Effector CD4-positive, alpha-beta T cell (primary cell): ENCODE measurements around the gene DDX10.
"Not testable (repeated sequence)": the region's sequence is repeated elsewhere in the genome, so short reads cannot be mapped to it uniquely, and the experiment has no call there.

Source experiments
- DNase-seq: peaks from one replicate; pipeline ENCODE4 v3.0.0-alpha.2; 2020
- total RNA-seq: gene quantifications from one replicate; lab custom pipeline; 2026; lab: John Stamatoyannopoulos, UW

DDX10 gene
- 49.9 reads per million, percentile 68 among the genes with 10 or more reads in this experiment for total RNA-seq

DNA sequence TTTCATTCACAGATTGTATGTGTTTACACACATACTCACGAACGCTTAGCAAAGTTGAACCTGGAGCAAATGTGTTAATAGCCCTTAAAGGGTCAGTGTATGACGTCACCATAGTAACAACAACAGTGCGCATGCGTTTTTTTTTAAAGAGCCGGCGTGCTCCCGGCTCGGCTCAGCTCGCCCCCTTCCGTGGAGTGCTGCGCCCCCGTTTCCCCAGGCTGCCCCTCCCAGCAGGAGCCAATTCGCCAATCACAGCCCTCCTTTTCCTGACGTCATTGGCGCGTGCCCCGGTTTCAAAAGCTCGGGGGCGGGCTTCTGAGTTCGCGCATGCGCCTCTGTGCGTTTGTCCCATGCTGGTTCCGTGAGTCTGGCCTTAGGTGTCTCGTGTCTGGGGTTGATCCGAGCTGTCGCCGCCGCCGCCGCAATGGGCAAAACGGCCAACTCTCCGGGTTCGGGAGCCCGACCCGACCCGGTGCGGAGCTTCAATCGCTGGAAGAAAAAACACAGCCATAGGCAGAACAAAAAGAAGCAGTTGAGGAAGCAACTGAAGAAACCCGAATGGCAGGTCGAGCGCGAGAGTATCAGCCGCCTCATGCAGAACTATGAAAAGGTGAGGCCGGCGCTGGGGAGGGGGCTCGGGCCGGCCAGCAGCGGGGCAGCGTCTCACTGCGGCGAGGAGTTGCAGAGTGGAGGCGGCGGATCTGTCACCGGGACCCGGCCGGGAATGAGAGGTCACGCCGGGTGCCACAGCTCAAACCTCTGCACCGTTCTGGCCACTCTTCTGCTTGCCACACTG lies at the start of gene DDX10:
Gene DDX10 (plus strand): TSS at position 340 of the 796 bp plus-strand sequence. CDS start 85 bp downstream, at position 425.
- peak; percentile 98 for DNase-seq

DNA sequence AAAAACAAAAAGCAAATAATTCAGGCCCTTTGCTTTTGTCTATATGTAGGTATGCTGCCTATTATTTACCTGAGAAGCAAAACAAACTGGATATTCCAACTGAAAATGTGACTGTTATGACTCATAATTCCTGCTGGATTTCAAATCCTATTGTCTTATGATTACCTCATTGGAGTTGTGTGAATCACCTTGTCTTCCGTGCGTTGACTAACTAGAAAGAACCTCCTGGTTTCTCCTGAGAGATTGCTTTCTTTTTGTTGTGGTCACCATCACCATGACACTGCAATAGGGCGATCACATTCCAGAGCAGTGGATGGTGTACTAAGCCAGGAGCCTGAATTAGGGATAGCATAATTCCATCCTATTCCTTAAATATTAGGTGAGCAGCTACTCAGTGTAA lies 48.3 kb upstream of the DDX10 start:
- no peak for DNase-seq

DNA sequence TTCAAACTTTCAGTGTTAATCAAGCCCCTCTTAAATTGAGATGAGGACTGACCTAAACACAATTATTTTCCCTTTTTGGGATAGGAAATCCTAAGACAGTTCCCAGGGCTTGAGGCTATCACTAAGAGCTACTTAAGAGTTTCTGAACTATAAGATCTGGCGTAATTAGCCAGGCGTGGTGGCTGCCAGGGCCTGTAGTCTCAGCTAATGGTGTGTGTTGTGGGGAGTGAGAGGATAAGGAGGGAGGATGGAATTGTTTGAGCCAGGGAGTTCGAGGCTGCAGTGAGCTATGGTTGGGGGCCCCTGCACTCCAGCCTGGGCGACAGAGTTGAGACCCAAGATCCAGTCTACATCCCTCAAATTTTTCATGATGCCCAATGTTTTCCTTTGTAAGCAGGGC lies 47.8 kb upstream of the DDX10 start:
- no peak for DNase-seq

DNA sequence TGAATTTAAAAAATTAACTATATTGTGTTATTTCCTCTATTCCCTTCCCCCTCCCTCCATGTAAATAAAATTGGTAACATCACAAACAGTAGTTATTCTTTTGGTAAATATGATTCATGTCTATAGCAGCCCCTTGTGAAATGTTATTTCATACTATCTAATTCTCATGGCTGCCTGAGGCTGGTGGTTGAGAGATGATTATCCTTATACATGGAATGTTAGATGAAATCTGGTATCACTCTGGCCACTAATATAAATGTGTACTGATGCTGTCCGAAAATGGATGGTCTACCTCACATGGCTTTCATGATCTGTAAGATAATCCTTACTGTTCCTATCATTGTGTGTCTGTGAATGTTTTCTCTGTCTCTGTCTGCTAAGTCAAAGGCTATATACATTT lies 46.3 kb upstream of the DDX10 start:
- no peak for DNase-seq

DNA sequence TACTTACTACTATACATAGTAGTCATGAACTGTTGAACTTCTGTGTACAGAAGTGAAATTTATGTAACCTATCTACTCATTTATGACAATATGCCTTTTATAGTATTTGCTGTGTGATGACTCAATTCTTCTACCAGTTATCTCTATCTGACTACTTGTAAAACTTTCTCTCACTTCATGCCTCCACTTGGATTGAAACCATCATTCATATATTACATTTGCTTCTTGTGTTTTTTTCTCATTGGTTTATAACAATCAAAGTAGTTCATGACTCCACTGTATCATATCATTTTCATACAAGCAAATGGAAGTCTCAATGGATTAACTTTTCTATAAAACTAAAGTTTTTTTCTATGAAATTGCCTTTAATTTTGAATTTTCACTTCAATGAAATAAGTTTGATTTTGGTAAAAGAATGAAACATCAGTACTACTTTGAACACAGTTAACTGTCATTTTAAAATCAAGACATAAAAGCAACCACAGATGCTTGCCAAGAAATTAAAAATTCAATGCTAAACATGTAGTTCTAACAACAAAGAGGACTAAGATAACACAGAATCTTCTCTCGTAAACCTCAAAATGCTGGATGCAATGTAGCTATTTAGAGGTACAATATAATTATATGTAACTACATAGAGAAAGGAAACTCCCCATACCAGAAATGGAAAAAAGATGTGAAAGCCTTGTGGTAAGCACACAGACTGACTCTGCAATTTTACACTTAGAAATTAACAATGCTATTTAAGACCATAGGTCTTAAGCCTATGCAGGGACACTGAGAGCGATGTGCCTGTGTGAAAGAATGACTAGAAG lies 43.7 kb upstream of the DDX10 start:
- DNase-seq: no peak

DNA sequence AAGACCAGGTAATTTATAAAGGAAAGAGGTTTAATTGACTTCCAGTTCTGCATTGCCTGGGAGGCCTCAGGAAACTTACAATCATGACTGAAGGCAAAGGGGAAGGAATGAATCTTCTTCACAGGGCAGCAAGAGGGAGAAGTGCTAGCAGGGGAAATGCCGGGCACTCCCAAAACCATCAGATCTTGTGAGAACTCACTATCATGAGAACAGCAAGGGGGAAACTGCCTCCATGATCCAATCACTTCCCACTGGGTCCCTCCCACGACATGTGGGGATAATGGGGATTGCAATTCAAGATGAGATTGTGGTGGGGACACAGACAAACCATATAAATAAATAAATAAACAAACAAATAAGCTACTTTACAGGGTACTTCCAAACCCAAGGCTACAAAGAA lies 42.5 kb upstream of the DDX10 start:
- no peak for DNase-seq

DNA sequence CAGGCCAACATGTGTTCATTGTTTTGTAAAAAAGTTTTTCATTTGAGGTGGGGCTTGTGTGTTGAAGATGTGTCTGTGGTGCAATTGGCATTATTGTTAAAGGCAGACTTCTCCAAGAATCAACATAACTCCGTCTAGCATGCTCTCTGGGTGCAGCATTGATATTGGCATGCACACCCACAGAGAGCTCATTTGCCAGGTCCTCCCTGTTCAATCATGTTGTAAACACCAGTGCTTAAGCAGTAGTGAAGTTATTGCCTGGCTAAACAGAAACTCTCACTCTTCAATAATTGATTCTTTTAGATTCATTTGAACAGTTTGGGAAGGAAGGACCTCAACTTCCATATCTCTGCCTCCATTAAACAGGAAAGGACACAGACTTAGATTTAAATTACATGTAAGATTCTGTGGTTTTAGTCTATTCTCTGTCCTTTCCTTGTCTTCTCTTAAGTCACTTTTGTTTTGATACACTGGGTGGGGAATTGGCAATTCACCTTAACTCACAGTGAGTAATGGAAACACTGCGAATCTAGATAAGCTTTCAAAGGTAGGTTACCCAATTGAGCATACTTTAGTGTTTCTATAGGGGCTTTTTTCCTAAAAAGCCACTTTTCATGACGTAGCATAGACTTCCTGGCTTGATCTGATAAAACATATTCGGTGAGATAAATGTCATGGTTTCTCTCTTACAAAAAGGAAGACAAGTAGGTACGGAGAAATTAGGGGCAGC lies 40.5 kb upstream of the DDX10 start:
- no peak for DNase-seq

DNA sequence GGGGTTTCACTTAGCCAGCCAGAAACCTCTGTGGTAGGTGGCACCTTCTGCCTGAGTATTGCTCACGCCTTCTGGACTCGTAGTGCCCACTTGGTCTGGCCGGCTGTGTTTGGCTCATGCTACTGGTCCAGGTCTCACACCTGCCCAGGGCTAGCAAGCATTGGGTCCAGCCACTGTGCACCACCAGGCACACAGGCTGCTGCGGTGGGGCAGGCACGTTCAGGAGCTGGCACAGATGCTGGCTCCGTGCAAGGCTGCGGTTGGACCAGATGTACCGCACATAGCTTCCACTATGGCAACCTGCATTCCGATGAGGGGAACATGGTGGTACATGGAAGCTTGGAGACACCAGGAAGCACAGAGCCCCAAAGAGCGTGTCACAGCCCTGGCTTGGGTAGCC lies 36.5 kb upstream of the DDX10 start:
- DNase-seq: no peak

DNA sequence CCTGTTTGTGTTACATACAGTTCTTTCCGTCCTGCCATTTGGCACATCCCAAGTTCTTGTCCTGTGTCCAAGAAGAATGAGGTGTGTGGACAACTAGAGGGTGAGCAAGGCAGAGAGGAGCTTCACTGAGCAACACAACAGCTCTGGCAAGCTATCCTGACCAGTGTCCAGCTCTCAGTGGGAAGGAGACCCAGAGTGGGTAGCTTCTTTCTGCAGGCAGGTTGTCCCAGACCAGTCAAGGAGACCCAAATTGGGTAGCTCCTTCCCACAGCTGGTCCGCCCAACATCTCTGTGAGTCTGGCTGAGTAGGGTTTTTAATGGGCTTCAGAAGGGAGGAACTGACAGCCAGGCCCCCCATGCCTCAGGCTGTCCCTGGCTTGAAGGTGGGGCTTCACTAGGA lies 36.1 kb upstream of the DDX10 start:
- DNase-seq: no peak

DNA sequence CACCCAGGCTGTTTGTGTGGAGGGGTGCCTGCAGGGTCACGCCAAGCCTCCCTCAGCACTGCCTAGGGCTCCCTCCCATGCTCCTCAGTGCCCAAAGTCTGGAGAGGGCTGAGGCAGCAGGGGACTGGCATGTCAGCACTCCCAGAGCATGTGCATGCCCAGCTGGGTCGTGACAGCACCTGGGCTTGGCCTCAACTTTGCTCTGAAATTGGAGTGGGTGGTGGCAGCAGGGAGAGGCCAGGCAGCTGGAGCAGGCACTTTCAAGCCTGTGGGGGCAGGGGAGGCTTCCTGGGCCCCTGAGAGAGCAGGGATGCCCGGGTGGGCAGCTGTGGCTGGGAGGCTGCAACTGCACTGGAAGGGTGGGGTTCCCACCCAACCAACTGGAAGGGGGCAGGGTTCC lies 35.6 kb upstream of the DDX10 start:
- DNase-seq: no peak

DNA sequence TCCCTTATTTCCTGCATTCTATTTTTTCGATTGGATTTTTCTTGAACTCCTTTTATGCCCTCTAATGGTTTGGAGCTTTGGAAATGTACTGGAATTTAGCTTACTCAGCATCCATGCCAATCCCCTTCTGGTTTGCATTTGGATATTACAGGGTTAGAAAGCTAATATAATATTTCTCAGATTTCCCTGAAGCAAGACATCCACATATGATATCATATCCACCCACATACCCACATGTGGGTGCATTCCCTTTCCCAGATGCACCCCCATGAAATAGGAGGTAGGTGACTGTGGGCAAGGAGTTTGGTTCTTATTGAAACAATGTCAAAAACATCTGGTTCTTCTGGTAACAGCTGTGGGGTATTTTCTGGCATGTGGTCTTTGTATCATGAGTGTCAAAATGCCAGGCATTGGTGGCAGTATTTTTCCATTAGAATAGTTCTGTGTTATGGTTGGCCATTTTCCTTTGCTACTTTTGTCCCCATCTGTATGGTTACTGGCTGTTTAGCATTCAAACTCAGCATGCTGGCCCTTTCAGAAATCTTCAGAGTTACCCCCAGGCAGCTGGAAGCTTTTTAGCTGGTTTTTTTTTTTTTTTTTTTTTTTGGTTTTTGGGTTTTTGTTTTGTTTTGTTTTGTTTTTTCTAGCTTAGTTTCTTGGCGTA lies 32.7 kb upstream of the DDX10 start:
- DNase-seq: no peak

DNA sequence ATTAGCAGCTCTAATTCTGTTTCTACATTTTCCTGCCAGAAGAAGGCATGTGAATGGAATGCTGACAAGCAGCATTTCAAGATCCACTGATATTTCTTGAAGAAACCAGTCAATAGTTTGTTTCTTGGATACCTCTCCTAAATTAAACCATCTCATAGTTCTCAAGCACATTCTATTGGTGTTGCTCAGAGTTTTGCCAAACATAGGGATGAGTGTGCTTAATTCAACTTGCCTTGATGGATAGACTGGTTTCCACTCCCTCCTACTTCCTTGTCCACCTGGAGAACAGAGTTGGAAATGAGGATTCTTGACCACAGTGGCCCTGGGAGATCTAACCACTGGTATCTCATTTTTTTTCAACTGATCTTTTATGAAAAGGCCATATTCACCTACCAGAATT lies 29.8 kb upstream of the DDX10 start:
- DNase-seq: no peak

DNA sequence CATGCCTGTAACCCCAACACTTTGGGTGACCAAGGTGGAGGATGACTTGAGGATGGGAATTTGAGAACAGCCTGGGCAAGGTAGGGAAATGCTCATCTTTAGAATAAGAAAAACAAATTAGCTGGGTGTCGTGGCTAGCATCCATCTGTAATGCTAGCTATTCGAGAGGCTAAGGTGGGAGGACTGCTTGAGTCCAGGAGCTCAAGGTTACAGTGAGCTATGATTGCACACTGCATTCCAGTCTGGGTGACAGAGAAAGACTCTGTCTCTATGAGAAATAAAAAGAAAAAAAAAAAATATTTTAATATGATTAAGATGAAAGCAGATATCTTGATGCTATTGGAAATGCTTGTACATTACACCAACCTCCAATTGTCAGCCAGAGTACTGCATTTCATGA lies 28.6 kb upstream of the DDX10 start:
- DNase-seq: no peak

DNA sequence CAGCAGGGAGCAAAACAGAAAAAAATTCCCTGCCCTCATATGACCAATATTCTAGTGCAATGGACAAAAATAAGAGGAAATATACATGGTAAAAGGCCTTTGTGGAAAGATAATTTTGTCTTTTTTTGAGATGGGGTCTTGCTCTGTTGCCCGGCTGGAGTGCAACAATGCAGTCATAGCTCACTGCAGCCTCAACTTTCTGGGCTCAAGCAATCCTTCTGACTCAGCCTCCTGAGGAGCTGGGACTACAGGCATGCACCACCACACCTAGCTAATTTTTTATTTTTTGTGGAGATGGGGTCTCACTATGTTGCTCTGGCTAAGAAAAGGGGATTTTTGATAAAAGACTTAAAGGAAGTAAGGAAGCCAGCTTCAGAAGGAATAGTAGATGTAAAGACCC lies 25.7 kb upstream of the DDX10 start:
- DNase-seq: no peak

DNA sequence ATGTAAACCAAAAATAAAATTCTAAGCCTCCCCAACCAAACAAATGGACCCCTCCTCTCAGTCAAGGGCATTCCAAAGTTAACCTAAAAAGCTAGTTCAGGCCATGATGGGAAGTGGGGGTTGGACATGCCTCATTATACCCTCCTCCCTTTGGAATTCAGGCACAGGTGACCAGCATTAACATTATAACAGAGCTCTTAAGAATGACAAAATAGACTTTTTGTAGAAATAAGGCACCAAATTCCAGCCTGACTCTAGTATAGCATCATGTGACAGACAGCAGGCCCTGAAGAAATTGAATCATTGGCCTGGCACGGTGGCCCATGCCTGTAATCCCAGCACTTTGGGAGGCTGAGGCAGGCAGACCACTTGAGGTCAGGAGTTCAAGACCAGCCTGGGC lies 23.1 kb upstream of the DDX10 start:
- DNase-seq: not testable (repeated sequence)

DNA sequence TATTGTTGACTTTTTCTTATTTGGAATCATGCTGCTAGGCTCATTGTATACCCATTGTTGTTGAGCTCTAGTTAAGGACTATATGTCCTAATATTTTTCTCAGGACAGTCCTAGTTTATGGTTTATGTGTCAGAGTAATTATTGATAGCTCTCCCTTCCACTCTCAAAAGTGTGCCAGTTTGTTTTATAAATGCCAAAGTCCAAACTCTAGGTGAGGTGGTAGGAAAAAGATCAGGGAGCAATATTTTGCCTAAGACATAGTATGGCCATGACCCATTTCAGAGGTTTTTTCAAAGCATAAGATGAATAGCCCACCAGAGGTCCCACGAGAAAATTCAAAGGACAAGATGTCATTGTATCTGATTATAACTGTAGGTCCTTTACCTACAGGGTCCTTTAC lies 20.9 kb upstream of the DDX10 start:
- no peak for DNase-seq

DNA sequence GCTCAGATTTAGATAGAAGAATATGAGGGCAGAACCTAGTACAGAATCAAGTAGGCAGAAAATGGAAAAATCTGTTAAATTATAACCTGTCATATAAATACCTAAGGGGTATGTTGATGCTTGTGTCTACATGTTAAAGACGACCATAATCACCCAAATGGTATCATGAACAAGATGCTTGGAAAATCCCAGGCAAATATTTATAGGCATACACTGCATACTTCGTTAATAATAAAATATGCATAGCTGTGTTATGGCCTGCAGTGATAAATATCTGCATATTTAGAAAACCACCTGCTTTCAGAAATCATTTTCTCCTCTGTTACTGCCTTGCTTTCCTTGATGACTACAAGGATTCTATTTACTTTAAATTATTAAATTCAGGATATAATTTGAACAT lies 18.9 kb upstream of the DDX10 start:
- DNase-seq: no peak

DNA sequence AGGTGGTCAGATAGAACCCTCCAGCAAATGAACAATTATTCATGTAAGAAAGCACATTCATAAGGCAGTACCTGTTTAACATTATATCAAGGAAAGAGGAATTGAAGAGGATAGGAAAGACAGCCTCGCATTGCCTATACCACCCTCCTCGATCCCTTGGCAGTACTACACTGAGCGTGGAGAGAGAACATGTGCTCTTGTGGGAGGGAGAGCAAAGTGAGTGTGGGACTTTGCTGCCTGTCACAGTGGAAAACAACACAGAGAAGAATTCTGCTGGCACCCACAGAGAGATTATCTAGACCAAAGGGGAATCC lies 17.5 kb upstream of the DDX10 start:
- no peak for DNase-seq

DNA sequence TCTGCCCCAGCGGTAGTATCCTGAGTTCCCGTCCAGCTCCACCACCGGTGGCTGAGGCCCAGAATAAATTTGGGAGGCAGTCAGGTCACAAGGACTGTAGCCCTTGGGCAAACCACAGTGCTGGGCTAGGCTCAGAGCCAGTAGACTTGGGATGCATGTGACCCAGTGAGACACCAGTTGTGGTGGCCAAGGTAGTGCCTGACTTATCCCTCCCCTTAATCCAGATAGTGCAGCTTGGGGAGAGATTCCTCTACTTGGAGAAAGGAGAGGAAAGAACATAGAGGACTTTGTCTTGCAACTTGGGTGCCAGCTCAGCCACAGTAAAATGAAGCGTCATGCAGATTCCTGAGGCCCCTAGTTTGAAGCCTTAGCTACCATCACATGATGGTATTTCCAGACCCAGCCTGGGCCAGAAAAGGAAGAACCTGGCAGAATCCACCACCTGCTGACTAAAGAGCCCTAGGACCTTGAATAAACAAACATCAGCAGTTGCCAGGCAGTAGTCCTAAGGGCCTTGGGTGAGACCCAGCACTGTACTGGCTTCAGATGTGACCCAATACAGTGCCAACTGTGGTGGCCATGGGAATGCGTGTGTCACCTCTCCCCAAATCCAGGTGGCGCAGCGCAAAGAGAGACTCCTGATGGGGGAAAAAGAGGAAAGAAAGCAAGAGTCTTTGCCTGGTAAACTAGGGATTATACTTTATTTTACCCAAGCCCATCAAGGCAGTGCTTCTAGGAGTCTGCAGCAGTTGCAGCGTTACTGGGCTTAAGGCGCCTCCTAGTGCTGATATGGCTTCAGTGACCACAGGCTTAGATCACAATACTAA lies 17.0 kb upstream of the DDX10 start:
- peak; percentile 54 for DNase-seq

DNA sequence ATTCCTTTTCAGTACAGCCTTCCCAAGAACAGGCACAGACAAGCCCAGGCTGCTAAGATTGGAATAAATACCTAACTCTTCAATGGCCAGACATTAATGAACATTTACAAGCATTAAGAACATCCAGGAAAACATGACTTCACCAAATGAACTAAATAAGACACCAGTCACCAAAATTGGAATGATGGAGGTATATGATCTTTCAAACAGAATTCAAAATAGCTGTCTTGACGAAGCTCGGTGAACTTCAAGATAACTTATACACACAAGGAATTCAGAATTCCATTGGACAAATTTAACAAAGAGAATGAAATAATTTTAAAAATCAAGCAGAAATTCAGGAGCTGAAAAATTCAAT lies 16.4 kb upstream of the DDX10 start:
- DNase-seq: no peak

DNA sequence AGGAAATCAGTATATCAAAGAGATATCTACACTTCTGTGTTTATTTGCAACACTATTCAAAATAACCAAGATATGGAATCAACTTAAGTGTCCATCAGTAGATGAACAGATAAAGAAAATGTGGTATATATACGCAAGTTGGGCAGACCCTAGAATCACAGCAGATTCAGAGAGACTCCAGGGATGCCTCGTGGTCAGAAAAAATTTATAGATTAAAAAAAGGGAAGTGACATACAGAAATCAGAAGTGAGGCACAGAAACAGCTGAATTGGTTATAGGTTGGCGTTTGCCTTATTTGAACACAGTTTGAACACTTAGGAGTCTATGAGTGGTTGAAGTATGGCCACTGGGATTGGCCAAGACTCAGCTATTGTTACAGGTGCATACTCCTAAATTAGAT lies 10.8 kb upstream of the DDX10 start:
- DNase-seq: not testable (repeated sequence)

DNA sequence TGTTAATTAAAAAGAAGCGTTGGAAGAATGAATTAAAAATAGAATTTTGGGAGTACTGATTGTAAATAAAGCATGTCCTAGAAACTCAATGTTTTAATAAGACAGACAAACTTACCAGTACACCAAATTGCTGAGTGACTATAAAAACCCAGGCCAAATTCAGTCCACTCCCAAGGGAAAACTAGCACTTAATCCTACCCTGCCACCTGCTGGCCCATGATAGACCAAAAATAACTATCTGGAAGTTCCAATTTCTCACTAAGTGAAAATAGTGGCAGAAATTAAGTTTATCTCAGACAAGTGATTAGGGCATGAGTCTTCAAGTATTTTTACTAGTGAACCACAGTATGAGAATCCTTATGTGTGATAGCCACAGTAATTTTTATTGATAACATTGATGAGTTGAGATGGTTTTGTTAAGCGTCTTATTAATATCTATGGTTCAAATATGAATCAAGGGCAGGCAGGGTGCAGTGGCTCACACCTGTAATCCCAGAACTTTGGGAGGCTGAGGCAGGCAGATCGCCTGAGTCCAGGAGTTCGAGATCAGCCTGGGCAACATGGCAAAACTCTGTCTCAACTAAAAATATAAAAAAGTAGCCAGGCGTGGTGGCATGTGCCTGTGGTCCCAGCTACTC lies 9.8 kb upstream of the DDX10 start:
- peak; percentile 12 for DNase-seq
